Gastroesophageal sphincter (tissue), 3 donors: ENCODE measurements around the gene SPTBN2.

Experiments used
- CTCF ChIP-seq, 4 experiments: fragments of 200-600 bp in 2 of 4; fragments of 450-650 bp in 2 of 4; sonication (generic) in 1 of 4; IDR thresholded peaks; one replicate each; pipeline ENCODE4 v1.5.1; 2017 to 2019; ENCODE audit warnings: antibody characterized with exemption in 4 of 4, mild to moderate bottlenecking in 2 of 4, moderate library complexity in 2 of 4
- EP300 ChIP-seq: sonication (generic); formaldehyde crosslinking; IDR thresholded peaks from one replicate; pipeline ENCODE4 v1.6.1; 2017; ENCODE audit warnings: antibody characterized with exemption, mild to moderate bottlenecking
- POLR2A ChIP-seq, 2 donors: fragments of 450-650 bp; IDR thresholded peaks; one replicate each; pipeline ENCODE4 v1.6.1; 2017; ENCODE audit warnings: antibody characterized with exemption in 2 of 2, mild to moderate bottlenecking in 2 of 2, moderate library complexity in 1 of 2
- POLR2AphosphoS5 ChIP-seq: sonication (generic); formaldehyde crosslinking; IDR thresholded peaks from one replicate; pipeline ENCODE4 v1.6.1; 2017; ENCODE audit warnings: antibody characterized with exemption

- TF ChIP-seq CTCF (IDR thresholded peaks at IDR 0.05) (no peak), POLR2AphosphoS5 (no peak), EP300 (no peak), POLR2A (IDR thresholded peaks at IDR 0.05) (no peak)
These were observed 12.1 kb upstream of the SPTBN2 start for GRCh38 chr11:66741153-66741552.
